Omental fat pad (tissue), 4 donors: Measurements from ENCODE around the gene LRRC31. TPM values are rescaled to one million over a fixed set of nuclear protein-coding genes. Genes with fewer than 3 reads are reported as not detected.

Source experiments
- ATAC-seq: fragments of 150-250 bp; one replicate; pipeline ENCODE4 v1.9.1; 2016; ENCODE audit warnings: mild to moderate bottlenecking, moderate library complexity; ENCODE audit not compliant: low FRiP score
- DNase-seq: peaks from one replicate; pipeline ENCODE4 v3.0.0-alpha.2; 2019; ENCODE audit warnings: low spot score
- total RNA-seq, 4 donors: library from RNA; depleted of rRNA; stranded (reverse); fragments of >200 nt; gene quantifications; one replicate each; pipeline ENCODE4 v1.1.0, GENCODE V29; 2016
- TF ChIP-seq, protein P1 (sequence below), 3 donors: fragments of 450-650 bp; IDR thresholded peaks; one replicate each; pipeline ENCODE4 v1.5.1; 2016 to 2017; ENCODE audit warnings: antibody characterized with exemption in 3 of 3, mild to moderate bottlenecking in 3 of 3, moderate library complexity in 2 of 3

Gene LRRC31
- total RNA-seq, 4 donors from 2014 or later = not detected

DNA sequence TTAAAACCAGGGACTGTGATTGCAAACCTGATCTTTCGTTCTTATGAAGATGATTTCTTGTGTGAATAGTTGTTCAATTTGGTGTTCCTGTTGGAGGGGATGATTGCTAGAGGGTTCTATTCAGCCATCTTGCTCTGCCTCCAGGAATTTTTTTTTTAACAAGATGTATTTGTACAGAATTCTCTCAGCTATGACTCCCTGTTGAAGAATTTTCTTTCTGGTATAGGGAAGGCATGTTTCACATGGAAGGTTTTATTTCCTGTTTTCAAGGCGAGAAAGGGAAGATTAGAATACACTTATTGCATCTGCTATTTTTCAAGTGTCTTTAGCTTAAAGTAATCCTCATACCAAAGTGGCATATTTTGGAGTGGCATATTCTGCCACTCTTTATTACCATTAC, 51.4 kb downstream of the LRRC31 start:
- DNase-seq = no peak
- TF ChIP-seq, protein P1, sequence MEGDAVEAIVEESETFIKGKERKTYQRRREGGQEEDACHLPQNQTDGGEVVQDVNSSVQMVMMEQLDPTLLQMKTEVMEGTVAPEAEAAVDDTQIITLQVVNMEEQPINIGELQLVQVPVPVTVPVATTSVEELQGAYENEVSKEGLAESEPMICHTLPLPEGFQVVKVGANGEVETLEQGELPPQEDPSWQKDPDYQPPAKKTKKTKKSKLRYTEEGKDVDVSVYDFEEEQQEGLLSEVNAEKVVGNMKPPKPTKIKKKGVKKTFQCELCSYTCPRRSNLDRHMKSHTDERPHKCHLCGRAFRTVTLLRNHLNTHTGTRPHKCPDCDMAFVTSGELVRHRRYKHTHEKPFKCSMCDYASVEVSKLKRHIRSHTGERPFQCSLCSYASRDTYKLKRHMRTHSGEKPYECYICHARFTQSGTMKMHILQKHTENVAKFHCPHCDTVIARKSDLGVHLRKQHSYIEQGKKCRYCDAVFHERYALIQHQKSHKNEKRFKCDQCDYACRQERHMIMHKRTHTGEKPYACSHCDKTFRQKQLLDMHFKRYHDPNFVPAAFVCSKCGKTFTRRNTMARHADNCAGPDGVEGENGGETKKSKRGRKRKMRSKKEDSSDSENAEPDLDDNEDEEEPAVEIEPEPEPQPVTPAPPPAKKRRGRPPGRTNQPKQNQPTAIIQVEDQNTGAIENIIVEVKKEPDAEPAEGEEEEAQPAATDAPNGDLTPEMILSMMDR (IDR thresholded peaks at IDR 0.05) = no peak
- no peak for ATAC-seq

DNA sequence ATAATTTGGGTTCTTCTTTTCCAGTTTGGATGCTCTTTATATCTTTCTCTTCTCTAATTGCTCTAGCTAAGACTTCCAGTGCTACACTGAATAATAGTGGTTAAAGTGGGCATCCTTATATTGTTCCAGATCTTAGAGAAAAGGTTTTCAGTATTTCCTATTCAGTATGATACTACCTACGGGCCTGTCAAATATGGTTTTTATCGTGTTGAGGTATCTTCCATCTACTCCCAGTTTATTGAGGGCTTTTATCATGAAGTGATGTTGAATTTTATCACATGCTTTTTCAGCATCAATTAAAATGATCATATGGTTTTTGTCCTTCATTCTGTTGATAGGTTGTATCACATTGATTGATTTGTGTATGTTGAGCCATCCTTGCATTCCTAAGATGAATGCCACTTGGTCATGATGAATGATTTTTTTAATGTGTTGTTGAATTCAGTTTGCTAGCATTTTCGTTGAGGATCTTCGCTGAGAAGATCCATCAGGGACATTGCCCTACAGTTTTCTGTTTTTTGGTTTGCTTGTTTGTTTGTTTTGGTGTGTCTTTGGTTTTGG, 54.1 kb downstream of the LRRC31 start:
- ATAC-seq (no peak), DNase-seq (no peak)
- TF ChIP-seq, protein P1 (IDR thresholded peaks at IDR 0.05) = no peak

DNA sequence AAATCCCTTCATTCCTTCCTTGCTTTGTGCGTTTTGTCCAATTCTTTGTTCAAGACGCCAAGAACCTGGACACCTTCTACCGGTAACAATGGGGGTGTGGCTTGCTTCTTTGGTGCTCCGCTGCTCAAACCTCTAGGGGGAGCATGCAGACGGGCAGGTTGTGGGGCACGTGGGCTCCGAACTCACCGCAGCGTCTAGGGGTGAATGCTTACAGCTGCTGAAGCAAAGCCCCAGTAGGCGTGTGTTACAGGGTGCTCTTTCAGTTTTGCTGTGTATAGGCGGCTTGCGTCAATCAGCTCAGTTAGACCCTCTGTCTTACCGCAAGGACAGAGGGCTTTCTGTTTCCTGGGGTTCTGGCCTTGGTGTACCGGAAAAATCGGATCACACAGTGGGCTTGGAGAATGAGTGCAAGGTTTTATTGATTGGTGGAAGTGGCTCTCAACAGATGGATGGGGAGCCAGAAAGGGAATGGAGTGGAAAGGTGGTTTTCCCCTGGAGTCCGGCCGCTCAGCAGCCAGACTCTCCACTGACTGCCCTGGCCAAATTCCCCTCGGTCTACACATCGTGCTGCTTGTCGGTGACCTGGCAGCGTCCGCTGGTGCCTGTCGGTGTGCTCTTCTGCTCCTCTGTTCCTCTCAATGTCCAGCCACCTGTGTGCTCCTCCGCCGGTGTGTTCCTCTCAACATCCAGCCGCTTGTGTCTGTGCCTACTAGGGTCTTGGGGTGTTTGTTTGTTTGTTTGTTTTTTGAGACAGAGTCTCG, 55.8 kb downstream of the LRRC31 start:
- DNase-seq (no peak), ATAC-seq (no peak)
- TF ChIP-seq, protein P1 (IDR thresholded peaks at IDR 0.05) = no peak

DNA sequence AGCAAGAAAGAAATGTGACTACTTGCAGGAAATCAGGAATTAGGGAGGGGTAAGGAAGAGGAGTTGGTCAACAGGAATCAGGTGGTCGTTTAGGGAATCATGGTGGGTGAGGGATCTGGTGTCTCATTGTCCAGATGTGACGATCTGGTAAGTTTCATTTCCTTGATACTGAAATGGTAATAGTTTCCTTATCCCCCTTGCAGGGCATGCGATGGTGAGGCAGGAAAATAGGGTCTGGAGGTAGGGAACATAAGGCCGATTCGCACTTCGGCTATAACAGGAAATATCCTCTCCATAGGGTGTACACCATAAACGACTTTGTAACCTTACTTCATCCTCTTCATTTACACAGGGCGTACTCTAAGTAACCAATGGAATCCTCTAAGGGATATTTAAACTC, 56.5 kb downstream of the LRRC31 start:
- TF ChIP-seq, protein P1 (IDR thresholded peaks at IDR 0.05) = no peak
- DNase-seq = no peak
- no peak for ATAC-seq

DNA sequence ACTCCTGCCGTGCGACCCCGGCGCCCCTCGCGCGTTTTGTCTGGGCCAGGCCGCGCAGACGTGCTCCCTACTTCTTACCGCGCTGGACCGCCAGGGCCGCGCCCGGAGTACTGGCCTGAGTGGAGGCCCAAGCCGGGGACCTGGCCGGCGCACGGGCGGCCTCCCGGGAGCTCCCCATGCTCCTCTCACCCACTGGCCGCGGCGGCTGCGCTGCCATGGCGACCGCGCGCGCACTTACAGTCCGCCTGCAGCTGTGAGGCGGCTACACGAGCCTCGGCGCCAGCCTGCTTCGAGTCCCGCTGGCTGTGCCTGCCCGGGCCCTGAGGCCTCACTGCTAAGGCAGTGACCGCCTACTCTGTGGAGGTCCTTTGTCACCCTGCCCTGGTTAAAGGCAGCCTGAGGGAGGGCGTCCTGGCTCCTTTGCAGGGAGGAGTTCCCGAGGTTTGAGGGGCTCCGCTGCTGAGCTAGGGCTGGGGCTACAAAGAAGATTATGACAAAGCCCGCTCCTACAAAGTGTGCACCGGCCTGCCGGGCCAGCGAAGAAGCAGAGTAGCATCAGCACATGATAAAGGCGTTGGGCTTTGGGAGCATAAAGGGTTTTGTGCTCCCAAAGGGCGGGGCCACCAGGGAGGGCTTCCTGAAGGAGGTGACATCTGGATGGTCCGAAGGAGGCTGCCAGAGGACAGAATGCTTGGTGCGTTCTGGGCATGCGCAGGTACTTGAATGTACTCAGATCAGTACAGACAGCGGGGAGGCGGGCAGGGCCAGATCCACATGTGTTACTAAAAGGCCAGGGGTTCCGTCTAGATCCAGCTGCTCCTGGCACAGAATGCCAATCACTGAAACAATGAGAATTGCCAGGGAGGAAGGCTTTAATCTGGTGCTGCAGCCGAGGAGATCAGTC, 57.2 kb downstream of the LRRC31 start, which contains the start of the genes LRRC34 and LRRIQ4:
TSS of gene LRRC34 (minus strand) at position 573 of the 904 bp plus-strand sequence. CDS start at position 217, 356 bp downstream.
TSS of gene LRRIQ4 (plus strand) at position 539 of the 904 bp plus-strand sequence. CDS start 9,052 bp downstream, outside the sequence.
- no peak for DNase-seq
- ATAC-seq = peak; percentile 88
- TF ChIP-seq, protein P1 (IDR thresholded peaks at IDR 0.05) = no peak

DNA sequence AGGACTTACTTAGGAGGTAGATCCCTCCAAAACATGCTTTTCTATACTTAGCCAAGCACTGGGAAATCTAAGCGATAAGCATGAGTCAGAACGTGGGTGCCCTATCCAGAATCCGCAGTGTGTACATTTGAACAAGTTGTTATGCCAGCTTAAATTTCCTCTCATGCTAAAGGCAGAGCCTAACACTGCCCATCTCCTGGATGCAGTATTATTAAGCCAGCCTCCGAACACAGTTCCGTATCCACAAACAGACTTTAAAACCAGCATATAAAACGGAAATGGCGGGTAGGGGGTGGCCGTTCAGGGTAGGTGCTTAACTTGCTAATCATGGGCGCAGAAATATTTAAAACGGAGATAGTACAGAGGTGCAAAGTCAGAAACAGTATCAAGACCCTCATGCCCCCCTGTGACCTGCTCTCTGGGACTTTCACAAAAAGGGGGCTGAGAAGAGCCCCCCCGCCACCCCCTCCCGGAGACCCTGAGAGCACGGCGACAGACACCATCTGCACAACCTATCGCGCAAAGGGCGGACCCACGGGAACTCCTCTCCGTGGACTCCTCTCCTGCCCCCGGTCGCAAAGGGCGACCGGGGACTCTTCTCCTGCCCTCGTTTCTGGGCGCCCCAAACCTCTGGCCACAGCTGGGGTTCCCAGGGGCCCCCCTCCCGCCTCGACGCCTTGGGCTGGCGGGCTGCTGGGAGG, 58.0 kb downstream of the LRRC31 start:
- no peak for DNase-seq
- TF ChIP-seq, protein P1 (IDR thresholded peaks at IDR 0.05) = no peak

More for the DNA sequence above, 58.0 kb downstream of the LRRC31 start:
- peak; percentile 48 for ATAC-seq
